HEK293 (cell line): ENCODE results near the gene GCC2.
"Not testable (repeated sequence)": the region's sequence is repeated elsewhere in the genome, so short reads cannot be mapped to it uniquely, and the experiment has no call there.

Experiments used
- CTCF ChIA-PET: fragments of 350-600 bp; formaldehyde crosslinking; extraction: SDS; loops from one replicate; lab custom pipeline; 2021; ENCODE audit warnings: antibody characterized with exemption; lab: Yijun Ruan, JAX
- POLR2A ChIA-PET: fragments of 300-600 bp; formaldehyde crosslinking; extraction: SDS; loops from one replicate; lab custom pipeline; 2020; ENCODE audit warnings: antibody characterized with exemption, inconsistent platforms; lab: Yijun Ruan, JAX
- H3K27ac ChIP-seq: fragments of 200-500 bp; sonication (Bioruptor generic); 2 replicates; pipeline ENCODE4 v1.5.1; 2014; ENCODE audit warnings: low read depth, low read length, control low read depth, inconsistent platforms; ENCODE audit errors: extremely low read depth
- H3K36me3 ChIP-seq, 2 experiments: fragments of 200-500 bp in 1 of 2; sonication (Bioruptor generic) in 1 of 2; 1 replicate in 1 of 2; 2 replicates in 1 of 2; pipeline ENCODE4 v1.5.1; 2014 to 2017; ENCODE audit warnings: inconsistent platforms in 2 of 2, low read length in 2 of 2; ENCODE audit not compliant: control insufficient read depth in 2 of 2, insufficient read depth in 1 of 2
- H3K4me1 ChIP-seq: fragments of 200-500 bp; sonication (Bioruptor generic); 2 replicates; pipeline ENCODE4 v1.5.1; 2014; ENCODE audit warnings: mild to moderate bottlenecking, low read length, inconsistent platforms; ENCODE audit not compliant: control insufficient read depth, insufficient read depth
- H3K4me3 ChIP-seq: 2 replicates; pipeline ENCODE4 v1.5.1; 2011; ENCODE audit warnings: low read depth, mild to moderate bottlenecking, control low read depth, low read length, moderate library complexity
- H3K9me3 ChIP-seq: fragments of 200-500 bp; sonication (Bioruptor generic); 2 replicates; pipeline ENCODE4 v1.5.1; 2014; ENCODE audit warnings: low read depth, low read length, inconsistent platforms; ENCODE audit not compliant: control insufficient read depth, insufficient read depth
- KLF16 ChIP-seq: fragments of 450-650 bp; formaldehyde crosslinking; IDR thresholded peaks from 2 replicates; pipeline ENCODE4 v1.5.1; 2017; ENCODE audit warnings: missing biosample characterization, missing genetic modification characterization
- WT1 ChIP-seq: fragments of 450-650 bp; formaldehyde crosslinking; IDR thresholded peaks from 2 replicates; pipeline ENCODE4 v1.5.1; 2016; ENCODE audit warnings: missing biosample characterization, missing genetic modification characterization
- ZBTB17 ChIP-seq: fragments of 450-650 bp; formaldehyde crosslinking; IDR thresholded peaks from 2 replicates; pipeline ENCODE4 v1.5.1; 2016; ENCODE audit warnings: missing biosample characterization, missing genetic modification characterization
- ZBTB48 ChIP-seq: fragments of 450-650 bp; formaldehyde crosslinking; IDR thresholded peaks from 2 replicates; pipeline ENCODE4 v1.5.1; 2016; ENCODE audit warnings: missing biosample characterization, missing genetic modification characterization
- ZFHX2 ChIP-seq: fragments of 450-650 bp; formaldehyde crosslinking; conservative IDR thresholded peaks from 2 replicates; pipeline ENCODE4 v1.5.1; 2016; ENCODE audit warnings: missing biosample characterization, missing genetic modification characterization
- ZNF211 ChIP-seq: fragments of 450-650 bp; formaldehyde crosslinking; IDR thresholded peaks from 2 replicates; pipeline ENCODE4 v1.5.1; 2016; ENCODE audit warnings: low read depth, missing biosample characterization, missing genetic modification characterization
- ZNF214 ChIP-seq: fragments of 450-650 bp; formaldehyde crosslinking; IDR thresholded peaks from 2 replicates; pipeline ENCODE4 v1.5.1; 2017; ENCODE audit warnings: missing biosample characterization, mild to moderate bottlenecking, missing genetic modification characterization, borderline replicate concordance
- ZNF366 ChIP-seq: fragments of 450-650 bp; formaldehyde crosslinking; conservative IDR thresholded peaks from 2 replicates; pipeline ENCODE4 v1.5.1; 2016; ENCODE audit warnings: missing biosample characterization, missing genetic modification characterization
- ZNF596 ChIP-seq: fragments of 450-650 bp; IDR thresholded peaks from 2 replicates; pipeline ENCODE4 v1.5.0; 2018; ENCODE audit warnings: missing biosample characterization, mild to moderate bottlenecking, missing genetic modification characterization, moderate library complexity
- TF ChIP-seq, protein P1 (sequence below): fragments of 450-650 bp; formaldehyde crosslinking; IDR thresholded peaks from 2 replicates; pipeline ENCODE4 v1.5.1; 2016; ENCODE audit warnings: missing biosample characterization, missing genetic modification characterization
- TF ChIP-seq, protein P2 (sequence below): fragments of 450-650 bp; formaldehyde crosslinking; IDR thresholded peaks from 2 replicates; pipeline ENCODE4 v1.5.1; 2016; ENCODE audit warnings: missing biosample characterization, missing genetic modification characterization, low read depth
- TF ChIP-seq, protein P3 (sequence below): fragments of 450-650 bp; formaldehyde crosslinking; IDR thresholded peaks from 2 replicates; pipeline ENCODE4 v1.5.1; 2016; ENCODE audit warnings: missing biosample characterization, missing genetic modification characterization, borderline replicate concordance
- TF ChIP-seq, protein P4 (sequence below): fragments of 450-650 bp; formaldehyde crosslinking; IDR thresholded peaks from 2 replicates; pipeline ENCODE4 v1.5.1; 2016; ENCODE audit warnings: missing biosample characterization, missing genetic modification characterization

The GCC2 gene

DNA sequence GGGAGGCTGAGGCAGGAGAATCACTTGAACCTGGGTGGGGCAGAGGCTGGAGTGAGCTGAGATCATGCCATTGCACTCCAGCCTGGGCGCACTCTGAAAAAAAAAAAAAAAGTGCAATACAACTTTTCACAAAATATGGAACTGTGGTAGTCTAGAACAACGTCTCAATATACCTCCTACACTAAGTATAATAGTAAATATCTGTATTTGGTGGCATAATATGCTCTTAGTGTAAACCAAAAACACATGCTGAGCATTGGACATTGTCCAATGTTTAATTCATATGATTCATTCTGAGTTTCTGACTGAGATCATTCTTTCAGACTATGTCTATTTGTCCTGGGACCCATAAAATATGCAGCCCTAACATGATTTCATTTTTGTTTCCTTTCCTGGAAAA, 65.5 kb downstream of the GCC2 start:
- H3K9me3 ChIP-seq, H3K4me1 ChIP-seq, H3K4me3 ChIP-seq, POLR2A ChIA-PET, H3K27ac ChIP-seq, H3K36me3 ChIP-seq, CTCF ChIA-PET: not testable (repeated sequence)

DNA sequence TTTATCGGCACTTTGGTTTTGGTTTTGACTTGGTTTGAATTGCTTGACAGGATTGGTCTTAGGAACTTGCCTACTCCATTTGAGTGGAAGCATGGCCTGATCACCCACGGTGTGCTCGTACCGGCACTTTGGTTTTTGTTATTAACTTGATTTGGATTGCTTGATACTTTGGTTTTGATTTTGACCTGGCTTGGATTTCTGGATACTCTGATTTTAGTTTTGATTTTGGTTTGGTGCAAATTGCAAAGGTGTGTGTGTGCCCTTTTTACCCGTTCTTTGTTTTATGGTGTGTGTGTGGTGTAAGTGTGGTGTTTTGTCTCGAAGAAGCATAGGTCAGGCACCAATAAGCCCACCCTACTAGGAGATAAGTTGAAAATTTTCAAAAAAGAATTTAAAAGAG, 75.7 kb downstream of the GCC2 start:
- H3K27ac ChIP-seq, H3K4me3 ChIP-seq, POLR2A ChIA-PET, H3K9me3 ChIP-seq, H3K4me1 ChIP-seq, H3K36me3 ChIP-seq: not testable (repeated sequence)
- CTCF ChIA-PET: interaction anchor here (0.7 kb wide), 1 partner anchor 112 kb away, joined by 7 read pairs; no protein-coding TSS in a partner anchor

DNA sequence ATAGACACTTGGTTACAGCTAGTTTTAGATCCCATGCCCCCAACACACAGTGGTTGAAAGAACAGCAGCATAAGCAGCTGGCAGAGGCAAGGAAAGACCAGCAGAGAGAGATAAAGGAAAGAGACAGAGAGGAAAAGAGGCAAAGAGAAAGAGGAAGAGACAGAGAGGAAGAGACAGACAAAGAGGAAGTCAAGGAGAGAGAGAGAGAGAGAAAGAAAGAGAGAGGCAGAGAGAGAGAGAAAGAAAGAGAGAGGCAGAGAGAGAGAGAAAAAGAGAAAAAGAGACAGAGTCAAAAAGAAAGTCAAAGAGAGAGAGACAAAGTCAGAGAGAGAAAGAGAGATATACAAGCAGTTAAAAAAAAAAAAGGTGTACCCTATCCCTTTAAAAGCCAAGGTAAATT, 76.3 kb downstream of the GCC2 start:
- H3K4me3 ChIP-seq, H3K4me1 ChIP-seq, H3K27ac ChIP-seq, POLR2A ChIA-PET, H3K36me3 ChIP-seq, H3K9me3 ChIP-seq: not testable (repeated sequence)
- CTCF ChIA-PET: interaction anchor here (0.7 kb wide), 1 partner anchor 112 kb away, joined by 7 read pairs; no protein-coding TSS in a partner anchor
- TF ChIP-seq ZNF366 (tag by site-specific recombination): 0 out of 2 replicates have a peak, but pooled peaks have one; percentile 26
- peak; percentile 91 for TF ChIP-seq ZNF596

DNA sequence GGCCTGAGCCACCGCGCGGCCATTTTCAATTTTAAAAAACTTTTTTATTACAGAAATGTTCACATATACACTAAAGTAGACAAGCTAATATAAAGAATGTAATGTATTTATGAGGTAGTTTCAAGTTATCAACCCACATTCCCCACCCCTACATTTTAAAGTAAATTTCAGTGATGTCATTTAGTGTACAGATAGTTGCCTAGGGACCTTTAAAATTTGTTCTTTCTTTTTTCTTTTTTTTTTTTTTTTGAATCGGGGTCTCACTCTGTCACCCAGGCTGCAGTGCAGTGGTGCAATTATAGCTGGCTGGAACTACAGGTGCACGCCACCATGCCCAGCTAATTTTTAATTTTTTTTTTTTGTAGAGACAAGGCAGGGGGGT, 82.7 kb downstream of the GCC2 start:
- Histone ChIP-seq H3K4me1 (peaks cover under 1% of the 10 kb centered on the region; the same call in 1 of the 2 replicates), H3K27ac (no peak overlapping the region), H3K4me3 (no peak overlapping the region), H3K36me3 (no peaks in the 10 kb centered on the region), H3K9me3 (no peaks in the 10 kb centered on the region)
- CTCF ChIA-PET: no interaction called here
- no peak for TF ChIP-seq WT1 (tag by site-specific recombination)
- no peak for TF ChIP-seq KLF16 (tag by site-specific recombination)
- no peak for TF ChIP-seq ZNF211 (tag by site-specific recombination)
- TF ChIP-seq ZNF214 (tag by site-specific recombination): no peak
- TF ChIP-seq, protein P1, sequence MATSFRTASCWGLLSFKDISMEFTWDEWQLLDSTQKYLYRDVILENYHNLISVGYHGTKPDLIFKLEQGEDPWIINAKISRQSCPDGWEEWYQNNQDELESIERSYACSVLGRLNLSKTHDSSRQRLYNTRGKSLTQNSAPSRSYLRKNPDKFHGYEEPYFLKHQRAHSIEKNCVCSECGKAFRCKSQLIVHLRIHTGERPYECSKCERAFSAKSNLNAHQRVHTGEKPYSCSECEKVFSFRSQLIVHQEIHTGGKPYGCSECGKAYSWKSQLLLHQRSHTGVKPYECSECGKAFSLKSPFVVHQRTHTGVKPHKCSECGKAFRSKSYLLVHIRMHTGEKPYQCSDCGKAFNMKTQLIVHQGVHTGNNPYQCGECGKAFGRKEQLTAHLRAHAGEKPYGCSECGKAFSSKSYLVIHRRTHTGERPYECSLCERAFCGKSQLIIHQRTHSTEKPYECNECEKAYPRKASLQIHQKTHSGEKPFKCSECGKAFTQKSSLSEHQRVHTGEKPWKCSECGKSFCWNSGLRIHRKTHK (tag by site-specific recombination): no peak
- no peak for TF ChIP-seq ZBTB48 (tag by site-specific recombination)
- TF ChIP-seq, protein P2, sequence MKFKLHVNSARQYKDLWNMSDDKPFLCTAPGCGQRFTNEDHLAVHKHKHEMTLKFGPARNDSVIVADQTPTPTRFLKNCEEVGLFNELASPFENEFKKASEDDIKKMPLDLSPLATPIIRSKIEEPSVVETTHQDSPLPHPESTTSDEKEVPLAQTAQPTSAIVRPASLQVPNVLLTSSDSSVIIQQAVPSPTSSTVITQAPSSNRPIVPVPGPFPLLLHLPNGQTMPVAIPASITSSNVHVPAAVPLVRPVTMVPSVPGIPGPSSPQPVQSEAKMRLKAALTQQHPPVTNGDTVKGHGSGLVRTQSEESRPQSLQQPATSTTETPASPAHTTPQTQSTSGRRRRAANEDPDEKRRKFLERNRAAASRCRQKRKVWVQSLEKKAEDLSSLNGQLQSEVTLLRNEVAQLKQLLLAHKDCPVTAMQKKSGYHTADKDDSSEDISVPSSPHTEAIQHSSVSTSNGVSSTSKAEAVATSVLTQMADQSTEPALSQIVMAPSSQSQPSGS (tag by site-specific recombination): peak; percentile 62; the same call in 1 of the 2 replicates
- TF ChIP-seq ZBTB17 (tag by site-specific recombination): no peak
- POLR2A ChIA-PET: interaction anchor here (0.7 kb wide), 1 partner anchor 420 kb away, joined by 3 read pairs; no protein-coding TSS in a partner anchor

DNA sequence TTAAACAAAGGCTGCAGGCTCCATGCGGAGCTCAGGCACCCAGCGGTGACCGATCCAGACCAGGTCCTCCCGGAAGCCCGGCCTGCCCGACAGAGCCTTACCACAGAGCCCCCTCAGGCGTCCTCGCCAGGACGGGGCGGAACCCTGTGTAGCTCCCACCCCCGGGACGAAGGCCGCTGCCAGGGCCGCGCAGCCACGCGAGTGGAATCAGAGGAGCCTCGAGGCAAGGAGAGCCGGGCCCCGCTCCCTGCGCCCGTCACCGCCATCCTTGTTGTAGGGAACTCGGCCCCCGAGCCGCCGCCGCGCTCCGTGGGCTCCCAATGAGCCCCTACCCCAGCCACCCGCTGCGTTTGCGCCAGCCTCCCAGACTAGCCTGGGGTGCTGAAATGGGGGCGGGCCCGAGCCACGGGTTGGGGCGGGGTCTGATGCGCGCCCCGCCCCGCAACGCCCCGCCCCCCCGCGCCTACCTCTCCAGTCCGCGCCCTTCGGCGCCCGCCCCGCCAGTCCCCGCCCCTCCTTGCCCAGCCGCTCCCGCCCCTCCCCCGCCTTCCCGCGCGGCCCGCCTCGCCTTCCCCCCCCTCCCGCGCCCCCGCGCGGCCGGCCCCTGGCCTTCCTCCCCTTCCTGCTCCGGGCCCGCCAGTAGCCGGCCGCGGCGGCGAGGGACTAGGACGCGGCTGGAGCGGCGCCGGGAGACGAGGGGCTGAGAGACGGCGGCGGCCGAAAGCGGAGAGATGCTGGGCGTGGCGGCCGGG, 85.0 kb downstream of the GCC2 start, which contains the start of gene LIMS1:
Gene LIMS1 (plus strand): TSS at position 639 of the 752 bp plus-strand sequence. CDS start 93 bp downstream, at position 732.
- H3K4me3 ChIP-seq: peak within 1 kb of the TSS; percentile 72
- peaks cover 17% of the 10 kb centered on the region for H3K4me1 ChIP-seq
- H3K9me3 ChIP-seq: no peaks in the 10 kb centered on the region
- peak within 1 kb of the TSS; percentile 91 for H3K27ac ChIP-seq
- ChIA-PET POLR2A (interaction anchor here (0.6 to 3.1 kb wide), 10 partner anchors 8 to 100 kb away, joined by 3 to 13 read pairs (median 6); partner anchors contain the start of gene GCC2), CTCF (interaction anchor here (0.5 to 0.8 kb wide), 4 partner anchors 38 to 1646 kb away, joined by 3 to 5 read pairs (median 3); no protein-coding TSS in a partner anchor)
- H3K36me3 ChIP-seq: no peaks in the 10 kb centered on the region
- TF ChIP-seq, protein P3, sequence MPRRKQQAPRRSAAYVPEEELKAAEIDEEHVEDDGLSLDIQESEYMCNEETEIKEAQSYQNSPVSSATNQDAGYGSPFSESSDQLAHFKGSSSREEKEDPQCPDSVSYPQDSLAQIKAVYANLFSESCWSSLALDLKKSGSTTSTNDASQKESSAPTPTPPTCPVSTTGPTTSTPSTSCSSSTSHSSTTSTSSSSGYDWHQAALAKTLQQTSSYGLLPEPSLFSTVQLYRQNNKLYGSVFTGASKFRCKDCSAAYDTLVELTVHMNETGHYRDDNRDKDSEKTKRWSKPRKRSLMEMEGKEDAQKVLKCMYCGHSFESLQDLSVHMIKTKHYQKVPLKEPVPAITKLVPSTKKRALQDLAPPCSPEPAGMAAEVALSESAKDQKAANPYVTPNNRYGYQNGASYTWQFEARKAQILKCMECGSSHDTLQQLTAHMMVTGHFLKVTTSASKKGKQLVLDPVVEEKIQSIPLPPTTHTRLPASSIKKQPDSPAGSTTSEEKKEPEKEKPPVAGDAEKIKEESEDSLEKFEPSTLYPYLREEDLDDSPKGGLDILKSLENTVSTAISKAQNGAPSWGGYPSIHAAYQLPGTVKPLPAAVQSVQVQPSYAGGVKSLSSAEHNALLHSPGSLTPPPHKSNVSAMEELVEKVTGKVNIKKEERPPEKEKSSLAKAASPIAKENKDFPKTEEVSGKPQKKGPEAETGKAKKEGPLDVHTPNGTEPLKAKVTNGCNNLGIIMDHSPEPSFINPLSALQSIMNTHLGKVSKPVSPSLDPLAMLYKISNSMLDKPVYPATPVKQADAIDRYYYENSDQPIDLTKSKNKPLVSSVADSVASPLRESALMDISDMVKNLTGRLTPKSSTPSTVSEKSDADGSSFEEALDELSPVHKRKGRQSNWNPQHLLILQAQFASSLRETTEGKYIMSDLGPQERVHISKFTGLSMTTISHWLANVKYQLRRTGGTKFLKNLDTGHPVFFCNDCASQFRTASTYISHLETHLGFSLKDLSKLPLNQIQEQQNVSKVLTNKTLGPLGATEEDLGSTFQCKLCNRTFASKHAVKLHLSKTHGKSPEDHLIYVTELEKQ (tag by site-specific recombination): no peak
- TF ChIP-seq, protein P4, sequence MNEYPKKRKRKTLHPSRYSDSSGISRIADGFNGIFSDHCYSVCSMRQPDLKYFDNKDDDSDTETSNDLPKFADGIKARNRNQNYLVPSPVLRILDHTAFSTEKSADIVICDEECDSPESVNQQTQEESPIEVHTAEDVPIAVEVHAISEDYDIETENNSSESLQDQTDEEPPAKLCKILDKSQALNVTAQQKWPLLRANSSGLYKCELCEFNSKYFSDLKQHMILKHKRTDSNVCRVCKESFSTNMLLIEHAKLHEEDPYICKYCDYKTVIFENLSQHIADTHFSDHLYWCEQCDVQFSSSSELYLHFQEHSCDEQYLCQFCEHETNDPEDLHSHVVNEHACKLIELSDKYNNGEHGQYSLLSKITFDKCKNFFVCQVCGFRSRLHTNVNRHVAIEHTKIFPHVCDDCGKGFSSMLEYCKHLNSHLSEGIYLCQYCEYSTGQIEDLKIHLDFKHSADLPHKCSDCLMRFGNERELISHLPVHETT (tag by site-specific recombination): peak; percentile 47; the same call in 1 of the 2 replicates
- TF ChIP-seq ZFHX2 (tag by site-specific recombination): 0 out of 2 replicates have a peak, but pooled peaks have one; percentile 27
